Measurements from ENCODE around the gene ALMS1.
"Not testable (repeated sequence)": the region's sequence is repeated elsewhere in the genome, so short reads cannot be mapped to it uniquely, and the experiment has no call there.

The ALMS1 gene

DNA sequence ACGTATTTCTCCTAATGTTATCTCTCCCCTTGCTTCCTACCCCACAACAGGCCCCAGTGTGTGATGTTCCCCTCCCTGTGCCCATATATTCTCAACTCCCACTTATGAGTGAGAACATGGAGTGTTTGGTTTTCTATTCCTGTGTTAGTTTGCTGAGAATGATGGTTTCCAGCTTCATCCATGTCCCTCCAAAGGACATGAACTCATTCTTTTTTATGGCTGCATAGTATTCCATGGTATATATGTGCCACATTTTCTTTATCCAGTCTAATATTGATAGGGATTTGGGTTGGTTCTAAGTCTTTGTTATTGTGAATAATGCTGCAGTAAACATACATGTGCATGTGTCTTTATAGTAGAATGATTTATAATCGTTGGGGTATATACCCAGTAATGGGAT, 119.2 kb downstream of the ALMS1 start:
- not testable (repeated sequence) for DNase-seq

DNA sequence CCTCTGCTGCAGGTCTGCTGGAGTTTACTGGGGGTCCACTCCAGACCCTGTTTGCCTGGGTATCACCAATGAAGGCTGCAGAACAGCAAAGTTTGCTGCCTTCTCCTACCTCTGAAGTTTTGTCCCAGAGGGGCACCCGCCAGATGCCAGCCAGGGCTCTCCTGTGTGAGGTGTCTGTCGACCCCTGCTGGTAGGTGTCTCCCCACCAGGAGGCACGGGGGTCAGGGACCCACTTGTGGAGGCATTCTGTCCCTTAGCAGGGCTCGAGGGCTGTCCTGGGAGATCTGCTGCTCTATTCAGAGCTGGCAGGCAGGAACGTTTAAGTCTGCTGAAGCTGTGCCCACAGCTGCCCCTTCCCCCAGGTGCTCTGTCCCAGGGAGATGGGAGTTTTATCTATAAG, 124.8 kb downstream of the ALMS1 start:
- DNase-seq = not testable (repeated sequence)

DNA sequence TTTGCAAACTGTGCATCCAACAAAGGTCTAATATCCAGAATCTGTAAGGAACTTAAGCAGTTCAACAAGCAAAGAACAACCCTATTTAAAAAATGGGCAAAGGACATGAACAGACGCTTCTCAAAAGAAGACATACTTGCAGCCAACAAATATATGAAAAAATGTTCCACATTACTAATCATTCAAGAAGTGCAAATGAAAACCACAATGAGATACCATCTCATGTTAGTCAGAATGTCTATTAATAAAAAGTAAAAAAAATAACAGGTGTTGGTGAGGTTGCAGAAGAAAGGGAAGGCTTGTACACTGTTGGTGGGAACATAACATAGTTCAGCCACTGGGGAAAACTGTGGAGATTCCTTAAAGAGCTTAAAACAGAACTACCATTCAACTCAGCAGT, 130.4 kb downstream of the ALMS1 start:
- DNase-seq = no peak

DNA sequence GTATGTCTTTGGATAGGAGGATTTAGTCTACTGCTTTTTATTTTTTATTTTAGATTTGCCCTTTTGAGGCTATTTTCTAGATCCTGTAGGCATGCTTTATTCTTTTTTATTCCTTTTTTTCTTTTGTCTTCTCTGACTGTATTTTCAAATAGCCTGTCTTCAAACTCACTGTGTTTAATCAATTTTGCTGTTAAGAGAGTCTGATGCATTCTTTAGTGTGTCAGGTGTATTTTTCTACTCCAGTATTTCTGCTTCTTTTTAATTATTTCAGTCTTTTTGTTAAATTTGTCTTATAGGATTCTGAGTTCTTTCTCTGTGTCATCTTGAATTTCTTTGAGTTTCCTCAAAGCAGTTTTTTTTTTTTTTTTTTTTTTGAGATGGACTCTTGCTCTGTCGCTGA, 143.1 kb downstream of the ALMS1 start:
- no peak for DNase-seq

DNA sequence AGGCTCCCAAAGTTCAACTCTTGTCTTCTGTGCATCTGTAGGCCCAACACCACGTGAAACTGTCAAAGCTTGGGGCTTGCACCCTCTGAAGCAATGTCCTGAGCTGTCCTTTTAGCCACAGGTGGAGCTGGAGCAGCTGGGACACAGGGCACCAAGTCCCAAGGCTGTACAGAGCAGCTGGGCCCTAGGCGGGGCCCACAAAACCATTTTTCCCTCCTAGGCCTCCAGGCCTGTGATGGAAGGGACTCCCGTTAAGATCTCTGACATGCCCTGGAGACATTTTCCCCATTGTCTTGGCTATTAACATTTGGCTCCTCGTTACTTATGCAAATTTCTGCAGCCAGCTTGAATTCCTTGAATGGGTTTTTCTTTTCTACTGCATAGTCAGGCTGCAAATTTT, 145.1 kb downstream of the ALMS1 start:
- DNase-seq = not testable (repeated sequence)

DNA sequence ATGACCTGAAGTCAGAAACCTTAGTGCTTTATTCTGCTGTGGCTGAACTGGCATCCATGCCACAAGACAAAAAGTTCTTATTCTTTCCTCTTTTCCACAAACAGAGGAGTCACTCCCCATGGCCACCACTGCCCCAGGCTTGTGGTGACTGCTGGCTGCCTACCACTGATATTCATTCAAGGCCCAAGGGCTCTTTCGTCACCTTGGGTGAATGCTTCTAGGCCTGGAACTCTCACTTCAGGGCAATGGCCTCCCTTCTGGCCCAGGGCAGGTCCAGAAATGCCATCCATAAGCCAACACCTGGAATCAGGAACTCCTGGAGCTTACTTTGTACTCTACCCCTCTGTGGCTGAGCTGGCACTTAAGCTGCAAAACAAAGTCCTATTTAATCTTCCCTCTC, 146.7 kb downstream of the ALMS1 start:
- no peak for DNase-seq

DNA sequence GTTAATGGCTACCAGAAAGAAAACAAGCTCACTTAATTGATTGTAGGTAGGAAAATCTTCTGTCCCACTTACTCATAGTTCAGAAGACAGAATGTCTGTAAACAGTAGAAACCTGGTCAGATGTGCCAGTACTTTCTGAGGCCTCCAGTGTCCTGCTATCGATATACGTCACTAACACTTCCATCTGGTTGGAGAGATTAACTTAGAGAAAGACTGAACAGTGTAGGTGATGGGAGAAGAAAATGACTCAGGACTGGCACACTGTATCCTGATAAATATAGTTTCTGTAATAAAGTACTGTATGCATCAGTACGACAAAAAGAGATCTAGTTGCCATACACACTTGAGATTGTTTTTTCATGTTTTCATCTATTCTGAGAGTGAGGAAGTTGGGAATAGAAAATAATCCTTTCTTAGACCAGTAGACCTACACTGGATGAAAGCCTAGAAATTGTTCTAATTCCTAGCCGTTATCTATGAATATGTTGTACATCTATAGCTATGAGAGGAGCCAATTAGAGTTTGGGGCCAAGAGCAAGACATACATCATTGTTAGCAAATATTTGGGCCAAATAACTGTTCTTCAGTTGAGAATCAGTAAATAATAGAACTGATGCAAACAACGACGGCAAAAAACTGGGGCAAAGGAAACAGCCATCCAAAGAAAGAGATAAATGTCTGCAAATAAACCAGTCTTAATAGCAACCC, 150.7 kb downstream of the ALMS1 start:
- DNase-seq = no peak

DNA sequence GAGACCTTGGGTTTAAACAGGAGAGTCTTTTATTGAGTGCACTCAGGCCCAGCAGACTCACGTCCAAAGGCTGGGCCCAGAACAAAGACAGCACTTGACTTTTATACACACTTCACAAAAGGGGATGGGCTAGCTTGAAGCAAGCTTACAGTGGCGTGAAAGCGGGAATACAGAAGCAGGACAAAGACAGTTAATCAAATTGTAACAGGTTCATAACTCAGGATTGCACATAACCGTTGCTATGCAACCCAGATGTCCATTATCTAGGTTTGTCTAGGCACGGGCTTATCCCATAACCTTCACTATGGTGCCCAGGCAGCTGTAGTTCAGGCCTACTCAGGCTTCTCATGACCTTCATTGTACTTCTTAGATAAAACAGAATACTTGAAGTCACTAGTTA, 175.2 kb downstream of the ALMS1 start:
- DNase-seq = peak in 1 of 2 experiments; percentile 9

DNA sequence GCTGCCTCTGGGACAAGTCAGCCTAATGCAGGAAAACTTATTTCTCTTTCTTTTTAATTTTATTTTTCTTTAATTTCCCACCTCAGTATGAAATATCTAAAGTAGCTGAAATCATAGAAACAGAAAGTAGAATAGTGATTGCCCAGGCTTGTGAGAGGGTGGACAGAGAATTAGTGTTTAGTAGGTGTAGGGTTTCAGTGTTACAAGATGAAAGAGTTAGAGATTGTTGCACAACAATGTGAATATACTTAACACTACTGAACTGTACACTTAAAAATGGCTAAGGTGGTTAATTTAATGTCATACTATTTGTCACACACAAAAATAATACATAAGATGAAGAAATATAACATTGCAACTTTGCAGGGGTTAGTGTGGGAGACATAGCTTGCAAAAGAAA, 175.8 kb downstream of the ALMS1 start:
- DNase-seq = no peak

DNA sequence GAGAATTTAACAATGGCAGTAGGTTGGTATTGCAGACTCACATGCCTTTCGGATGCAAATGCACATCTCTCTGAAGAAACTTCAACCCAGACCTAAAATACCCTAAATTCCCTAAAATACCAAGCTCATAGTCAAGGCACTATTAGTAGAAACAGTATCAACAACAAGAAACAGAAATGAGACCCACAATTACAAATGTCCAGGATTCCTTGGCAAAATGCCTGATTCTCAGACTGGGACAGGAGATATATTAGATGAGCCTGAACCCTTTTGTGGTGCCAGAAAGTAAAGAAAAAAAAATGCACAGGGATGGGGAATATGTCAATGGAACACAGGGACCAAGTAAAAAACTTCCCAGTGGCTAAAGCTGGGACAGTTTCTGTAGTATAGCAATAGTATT, 179.3 kb downstream of the ALMS1 start:
- DNase-seq = no peak

DNA sequence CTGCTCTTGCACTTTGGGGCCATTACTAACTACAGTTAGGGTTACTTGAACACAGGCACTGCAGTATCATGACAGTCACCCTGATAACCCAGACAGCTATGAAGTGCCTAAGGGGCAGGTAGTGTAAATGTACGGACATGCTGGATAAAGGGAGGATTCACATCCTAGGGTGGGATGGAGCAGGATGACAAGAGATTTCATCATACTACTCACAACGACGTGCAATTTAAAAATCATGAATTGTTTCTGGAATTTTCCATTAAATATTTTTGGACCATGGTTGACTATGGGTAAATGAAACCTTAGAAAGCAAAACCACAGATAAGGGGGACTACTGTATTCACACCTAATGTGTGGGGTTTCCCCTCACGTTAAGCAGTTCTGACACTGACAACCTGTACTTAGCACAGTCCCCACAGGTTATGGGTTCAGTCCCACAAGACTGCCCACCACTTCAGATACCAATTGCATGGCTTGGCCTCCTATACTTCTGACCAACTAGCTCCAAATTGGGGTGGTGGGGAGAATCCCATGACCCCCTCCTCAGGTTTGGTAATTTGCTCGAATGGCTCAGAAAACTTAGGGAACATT, 180.7 kb downstream of the ALMS1 start:
- no peak for DNase-seq

DNA sequence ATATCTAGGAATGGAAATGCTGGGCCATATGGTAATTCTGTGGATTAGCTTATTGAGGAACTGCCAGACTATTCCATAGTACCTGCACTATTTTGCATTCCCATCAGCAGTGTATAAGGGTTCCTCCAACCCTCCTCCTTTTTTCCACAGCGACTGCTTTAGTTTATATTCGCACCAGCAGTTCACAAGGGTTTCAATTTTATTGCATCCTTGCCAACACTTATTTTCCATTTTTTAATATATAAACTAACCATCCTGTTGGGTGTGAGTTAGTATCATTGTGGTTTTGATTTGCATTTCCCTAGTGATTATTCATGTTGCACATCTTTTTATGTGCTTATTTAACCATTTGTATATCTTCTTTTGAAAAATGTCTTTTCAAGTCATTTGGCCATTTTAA, 189.6 kb downstream of the ALMS1 start:
- DNase-seq = peak; percentile 89 to 90

DNA sequence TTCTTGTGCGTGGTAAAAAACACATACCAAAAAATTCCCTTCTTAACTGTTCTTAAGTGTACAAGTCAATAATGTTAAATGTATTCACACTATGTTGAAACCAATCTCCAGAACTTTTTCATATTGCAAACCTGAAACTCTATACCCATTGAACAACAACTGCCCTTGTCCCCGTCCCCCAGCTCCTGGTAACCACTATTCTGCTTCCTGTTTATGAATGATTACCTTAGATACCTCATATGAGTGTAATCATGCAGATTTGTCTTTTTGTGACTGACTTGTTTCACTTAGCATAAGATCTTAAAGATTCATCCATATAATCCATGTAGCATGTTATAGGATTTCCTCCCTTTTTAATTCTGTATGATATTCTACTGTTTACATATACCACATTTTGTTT, 196.7 kb downstream of the ALMS1 start:
- DNase-seq = no peak

DNA sequence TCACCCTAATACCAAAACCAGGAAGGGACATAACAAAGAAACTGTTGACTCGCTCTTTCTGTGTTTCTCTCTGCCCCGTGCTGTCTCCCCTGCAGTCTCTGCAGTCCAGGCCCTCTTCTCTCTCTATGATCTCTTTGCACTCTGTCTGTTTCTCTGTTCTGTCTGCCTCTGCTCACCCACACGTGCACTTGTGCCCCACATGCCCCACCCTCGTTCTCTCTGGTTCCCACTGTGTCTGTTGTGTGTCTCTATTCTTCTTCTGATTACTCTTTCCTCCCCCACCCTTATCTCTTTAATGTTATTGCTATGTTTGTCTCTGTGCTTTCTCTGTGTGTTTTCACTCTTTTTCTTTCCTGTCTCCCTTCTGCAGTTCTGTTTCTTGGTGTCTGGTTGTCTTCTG, 202.5 kb downstream of the ALMS1 start:
- no peak for DNase-seq

DNA sequence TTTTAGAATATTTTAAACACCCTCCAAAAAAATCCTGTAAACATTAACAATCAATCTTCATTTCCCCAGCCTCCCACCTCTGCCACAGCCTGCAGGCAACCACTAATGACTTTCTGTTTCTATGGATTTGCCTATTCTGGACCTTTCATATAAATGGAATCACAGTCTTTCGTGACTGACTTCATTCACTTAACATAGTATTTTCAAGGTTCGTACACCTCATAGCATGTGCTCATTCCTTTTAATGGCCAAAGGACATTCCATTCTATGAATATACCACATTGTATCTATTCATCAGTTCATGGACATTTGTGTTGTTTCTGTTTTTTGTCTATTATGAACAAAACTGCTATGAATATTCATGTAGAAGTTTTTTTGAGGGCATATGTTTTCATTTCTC, 208.0 kb downstream of the ALMS1 start:
- DNase-seq = no peak

DNA sequence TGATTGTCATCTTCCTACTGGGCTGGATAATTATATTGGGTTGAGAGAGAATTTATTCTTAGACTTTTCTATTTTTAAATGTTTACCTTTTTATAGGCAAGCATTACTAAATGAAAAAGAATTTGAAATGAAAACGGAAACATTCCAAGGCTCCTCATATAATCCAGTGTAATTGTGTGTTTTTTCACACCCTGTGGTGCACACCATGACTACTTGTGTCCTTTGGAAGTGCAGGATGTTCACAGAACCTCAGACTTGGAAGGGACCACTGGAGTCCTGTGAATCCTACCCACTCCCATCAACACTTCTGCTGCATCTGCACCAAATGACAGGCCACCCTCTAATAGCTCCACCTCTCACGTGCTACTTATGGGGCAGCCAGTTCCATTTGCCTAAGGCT, 208.6 kb downstream of the ALMS1 start:
- no peak for DNase-seq

DNA sequence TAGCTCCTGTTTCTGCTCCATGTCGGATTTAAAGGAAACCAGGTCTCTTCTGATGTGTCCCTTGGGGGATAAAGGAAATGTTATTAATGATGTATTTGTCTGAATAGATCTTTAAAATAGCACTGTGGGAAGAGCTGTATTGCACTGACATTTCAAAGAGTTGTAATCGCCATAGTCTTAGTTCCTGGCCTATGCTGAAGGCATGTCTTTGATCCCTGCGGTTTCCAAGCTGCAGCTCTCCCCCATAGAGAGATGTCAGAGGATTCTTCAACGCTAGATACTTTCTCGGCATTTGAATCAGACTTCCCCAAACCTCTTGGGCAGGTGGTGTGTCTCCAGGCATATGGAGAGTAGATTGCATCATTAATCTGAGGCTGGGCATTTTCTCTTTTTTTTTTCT, 216.1 kb downstream of the ALMS1 start:
- DNase-seq = no peak

DNA sequence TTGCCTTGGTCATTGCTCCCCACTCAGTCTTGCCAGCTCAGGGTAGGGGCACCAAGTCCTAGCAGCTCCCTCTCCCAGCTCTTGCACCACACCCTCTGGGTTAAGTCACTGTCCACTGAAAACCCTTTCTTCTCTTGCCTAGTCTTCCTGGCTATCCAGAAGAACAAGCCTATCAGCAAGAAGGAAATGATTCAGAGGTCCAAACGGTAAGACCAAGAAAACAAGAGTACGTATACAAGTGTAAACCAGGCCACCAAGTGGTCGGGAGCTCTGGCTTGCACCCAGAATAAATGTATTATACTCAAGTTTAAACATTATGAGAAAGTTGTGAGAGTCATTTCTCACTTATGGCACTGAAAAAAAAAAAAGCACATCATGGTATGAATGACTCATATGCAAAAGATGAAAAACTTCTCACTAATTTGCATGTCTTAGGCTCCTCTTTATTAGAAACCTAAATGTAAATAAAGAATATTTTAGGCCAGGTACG, 217.5 kb downstream of the ALMS1 start:
- not testable (repeated sequence) for DNase-seq

DNA sequence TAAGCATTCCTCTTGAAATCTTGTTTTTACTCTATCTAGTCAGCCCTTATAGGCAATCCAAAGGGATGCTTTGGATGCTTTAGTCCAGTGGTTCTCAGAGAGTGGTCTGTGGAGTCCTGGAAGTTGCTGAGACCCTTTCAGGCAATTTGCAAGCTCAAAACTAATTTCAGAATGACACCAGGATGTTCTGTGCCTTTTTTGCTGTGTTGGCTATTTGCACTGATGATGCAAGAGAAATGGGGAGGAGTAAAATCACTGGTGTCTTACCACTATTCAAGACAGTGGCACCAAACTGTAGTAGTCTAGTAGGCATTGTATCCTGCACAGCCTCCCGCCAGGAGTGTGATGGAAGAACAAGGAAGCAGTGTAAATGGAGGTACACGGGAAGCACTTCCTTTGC, 219.0 kb downstream of the ALMS1 start:
- DNase-seq = not testable (repeated sequence)

DNA sequence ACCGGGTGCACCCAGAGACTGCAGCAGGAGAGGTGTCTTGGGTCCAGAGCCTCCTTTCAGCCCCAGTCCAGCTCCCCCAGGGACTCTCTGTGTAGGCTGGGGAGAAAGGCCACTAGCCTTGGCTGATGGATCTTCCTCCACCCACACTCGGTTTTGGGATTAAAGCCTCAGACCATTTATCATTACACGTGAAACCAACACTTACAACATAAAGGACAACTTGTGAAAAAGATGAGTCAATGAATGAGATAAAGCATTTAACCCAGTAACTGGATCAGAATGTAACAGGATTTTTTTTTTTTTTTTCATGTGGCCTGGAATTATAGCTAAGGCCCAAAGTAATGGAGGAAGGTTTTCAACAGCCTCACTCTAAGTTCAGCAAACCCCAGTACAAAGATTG, 224.5 kb downstream of the ALMS1 start:
- DNase-seq = no peak

DNA sequence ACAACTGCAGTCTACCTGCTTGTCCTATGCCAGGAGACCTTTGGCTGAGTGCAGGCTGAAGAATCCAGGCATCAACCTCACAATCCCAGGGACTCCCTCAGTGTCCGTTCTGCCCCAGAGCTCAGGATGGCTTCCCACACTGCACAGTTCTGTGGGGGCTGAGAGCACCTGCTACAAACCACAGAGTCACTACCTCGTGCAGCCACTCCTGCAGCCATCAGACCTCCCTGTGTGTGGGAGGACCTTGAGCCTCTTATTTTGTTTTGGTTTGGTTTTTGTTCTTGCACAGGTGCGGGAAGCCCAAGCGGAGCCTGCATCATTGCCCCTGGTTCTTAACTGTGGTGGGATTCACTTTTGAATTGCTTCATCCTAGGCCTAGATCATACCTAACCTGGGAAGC, 225.6 kb downstream of the ALMS1 start:
- DNase-seq = no peak

DNA sequence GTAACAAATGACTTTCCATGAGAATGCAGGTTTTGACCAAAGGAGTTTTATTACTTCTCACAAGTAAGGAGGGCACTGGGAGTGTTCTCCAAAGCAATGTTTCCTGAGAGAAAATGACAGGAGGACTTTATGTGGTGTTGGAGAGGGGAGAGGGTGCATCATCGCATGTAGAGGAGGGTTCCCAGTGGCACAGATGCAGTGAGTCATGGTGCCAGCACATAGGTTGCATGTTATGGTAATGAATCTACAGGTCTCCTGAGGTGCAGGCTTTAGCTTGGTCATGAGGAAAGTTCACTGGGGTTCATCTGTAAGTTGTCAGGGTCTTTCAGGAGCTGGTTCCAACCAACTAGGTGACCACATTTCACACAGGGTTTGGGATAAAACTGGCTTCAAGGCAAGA, 226.2 kb downstream of the ALMS1 start:
- DNase-seq = no peak

DNA sequence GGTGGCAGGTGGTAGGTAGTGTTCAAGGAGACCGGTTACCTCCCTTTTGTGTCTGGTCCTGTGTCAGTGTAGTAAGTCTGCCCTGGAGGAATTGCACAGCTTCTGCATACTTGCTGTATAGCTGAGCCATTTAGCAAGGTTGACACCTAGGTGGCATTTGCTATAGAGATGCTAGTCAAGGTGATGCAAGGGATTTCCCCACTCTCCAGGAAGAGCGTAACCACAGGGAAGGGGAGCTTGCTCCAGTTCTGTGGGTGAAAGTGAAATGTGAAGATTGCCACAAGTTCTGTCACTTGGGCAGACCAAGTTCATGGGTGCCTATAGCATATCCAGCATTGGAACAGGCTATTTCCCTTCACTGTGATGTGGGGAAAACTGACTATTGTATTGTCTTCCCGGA, 228.5 kb downstream of the ALMS1 start:
- DNase-seq = no peak

DNA sequence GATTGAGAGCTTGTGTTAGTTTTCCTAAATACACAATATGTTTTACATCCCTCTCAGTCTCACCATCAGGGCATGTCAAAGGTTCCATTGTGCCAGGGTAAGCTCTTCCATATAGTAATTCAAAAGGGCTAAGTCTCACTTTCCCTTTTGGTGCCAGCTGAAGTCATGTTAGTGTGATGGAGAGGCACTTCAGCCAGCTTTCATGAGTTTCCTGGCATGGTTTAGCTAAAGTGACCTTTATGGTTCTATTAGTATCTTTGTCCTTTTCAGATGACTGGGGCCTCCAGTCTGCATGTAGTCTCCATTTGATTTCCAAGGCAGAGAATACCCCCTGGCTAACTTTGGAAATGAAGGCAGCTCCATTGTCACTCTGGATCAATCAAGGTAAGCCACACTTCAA, 229.4 kb downstream of the ALMS1 start:
- DNase-seq = peak; percentile 88 to 90

DNA sequence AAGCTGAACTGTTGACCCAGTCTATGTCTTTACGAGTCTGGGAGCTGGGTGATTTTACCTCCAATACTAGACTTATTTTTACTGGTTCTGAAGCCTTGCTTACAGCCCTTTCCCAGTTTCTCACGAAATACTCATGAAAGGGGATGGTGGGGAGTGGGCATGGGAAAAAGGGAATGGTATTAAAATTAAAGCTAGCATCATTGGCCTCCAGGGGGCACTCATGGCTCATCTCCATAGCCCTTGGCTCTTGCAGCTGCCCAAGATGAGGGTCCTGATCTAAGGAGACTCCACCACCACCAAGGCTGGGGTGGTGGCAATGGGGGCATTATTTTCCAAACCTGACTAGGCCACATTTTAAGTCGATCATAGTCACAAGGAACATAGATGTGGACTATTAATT, 234.3 kb downstream of the ALMS1 start:
- DNase-seq = peak in 1 of 2 experiments; percentile 7

Measured in NCI-H526 (cell line).